HepG2 (cell line): Measurements from ENCODE around the gene HMGCS2. TPM values are rescaled to one million over a fixed set of nuclear protein-coding genes. Genes with fewer than 3 reads are reported as not detected.

Experiments
- CTCF ChIP-seq: sonication (generic); formaldehyde crosslinking; IDR thresholded peaks from 2 replicates; pipeline ENCODE4 v1.5.0; 2020; ENCODE audit warnings: mild to moderate bottlenecking, missing genetic modification reagents, moderate library complexity
- HOXD1 ChIP-seq: sonication (generic); formaldehyde crosslinking; IDR thresholded peaks from 2 replicates; pipeline ENCODE4 v1.5.0; 2020; ENCODE audit warnings: missing genetic modification reagents
- MTA3 ChIP-seq: sonication (generic); formaldehyde crosslinking; IDR thresholded peaks from 2 replicates; pipeline ENCODE4 v1.4.0; 2020; ENCODE audit warnings: missing genetic modification reagents
- NFYB ChIP-seq: sonication (generic); formaldehyde crosslinking; IDR thresholded peaks from 2 replicates; pipeline ENCODE4 v1.4.0; 2020; ENCODE audit warnings: missing genetic modification reagents
- PAF1 ChIP-seq: IDR thresholded peaks from 2 replicates; pipeline ENCODE4 v1.6.1; 2016; ENCODE audit warnings: missing genetic modification reagents, missing compliant biosample characterization
- RFX3 ChIP-seq: IDR thresholded peaks from 2 replicates; pipeline ENCODE4 v1.6.1; 2016; ENCODE audit warnings: missing biosample characterization, missing genetic modification reagents
- SIN3A ChIP-seq: IDR thresholded peaks from 2 replicates; pipeline ENCODE4 v1.6.1; 2011; ENCODE audit warnings: low read depth, mild to moderate bottlenecking, control low read depth, low read length, borderline replicate concordance
- SSRP1 ChIP-seq: IDR thresholded peaks from 2 replicates; pipeline ENCODE4 v1.6.1; 2016; ENCODE audit warnings: control low read depth
- TFDP1 ChIP-seq: IDR thresholded peaks from 2 replicates; pipeline ENCODE4 v1.6.1; 2016; ENCODE audit warnings: missing compliant biosample characterization, missing genetic modification reagents, borderline replicate concordance
- ZNF138 ChIP-seq: sonication (generic); formaldehyde crosslinking; IDR thresholded peaks from 2 replicates; pipeline ENCODE4 v1.5.0; 2020; ENCODE audit warnings: mild to moderate bottlenecking, low read depth, missing genetic modification reagents
- ZNF556 ChIP-seq: sonication (generic); formaldehyde crosslinking; IDR thresholded peaks from 2 replicates; pipeline ENCODE4 v1.4.0; 2020; ENCODE audit warnings: mild to moderate bottlenecking, missing genetic modification reagents, borderline replicate concordance
- ZNF564 ChIP-seq: sonication (generic); formaldehyde crosslinking; IDR thresholded peaks from 2 replicates; pipeline ENCODE4 v1.8.1; 2023; ENCODE audit warnings: mild to moderate bottlenecking, missing genetic modification reagents
- ZNF678 ChIP-seq: sonication (generic); formaldehyde crosslinking; IDR thresholded peaks from 2 replicates; pipeline ENCODE4 v1.4.0; 2020; ENCODE audit warnings: mild to moderate bottlenecking, missing genetic modification reagents
- ZNF75D ChIP-seq: sonication (generic); formaldehyde crosslinking; IDR thresholded peaks from 2 replicates; pipeline ENCODE4 v1.8.1; 2023; ENCODE audit warnings: missing genetic modification reagents, mild to moderate bottlenecking, borderline replicate concordance
- polyA plus RNA-seq, 8 experiments: library from polyadenylated mRNA; depleted of rRNA in 3 of 8; stranded (reverse) in 7 of 8; unstranded in 1 of 8; fragments of >200 nt; fragmentation: Illumina TruSeq in 4 of 8; extraction: Trizol in 4 of 8; gene quantifications; 2 replicates each; pipeline versions ENCODE4 v1.2.1 to v1.2.3, GENCODE V29; 2011 to 2016; ENCODE audit warnings: low read depth in 4 of 8, missing spikeins in 1 of 8, mixed read lengths in 1 of 8; ENCODE audit not compliant: insufficient read depth in 1 of 8
- total RNA-seq, 5 experiments: library from RNA; depleted of rRNA; stranded (reverse); fragments of >200 nt; fragmentation: Illumina TruSeq; extraction: Trizol; gene quantifications; 2 replicates each; pipeline ENCODE4 v1.2.3, GENCODE V29; 2016; ENCODE audit warnings: low read depth in 1 of 5
- TF ChIP-seq, protein P1 (sequence below): IDR thresholded peaks from 2 replicates; pipeline ENCODE4 v1.6.1; 2016; ENCODE audit warnings: control low read depth
- TF ChIP-seq, protein P2 (sequence below): sonication (generic); formaldehyde crosslinking; IDR thresholded peaks from 2 replicates; pipeline ENCODE4 v1.5.0; 2020; ENCODE audit warnings: missing genetic modification reagents
- TF ChIP-seq, protein P3 (sequence below): sonication (generic); formaldehyde crosslinking; conservative IDR thresholded peaks from 2 replicates; pipeline ENCODE4 v1.8.0; 2022; ENCODE audit warnings: low read depth, missing genetic modification reagents
- TF ChIP-seq, protein P4 (sequence below): sonication (generic); formaldehyde crosslinking; IDR thresholded peaks from 2 replicates; pipeline ENCODE4 v1.4.0; 2020; ENCODE audit warnings: low read depth, missing genetic modification reagents

Gene HMGCS2
- total and polyA plus RNA-seq, 2 of the 13 experiments (the other 11 are each of a cell fraction or from before 2014, with no cell fraction given): 0.44 to 1.5 TPM

GRCh38 chr1:119724611-119725218 is 44.0 kb downstream of the HMGCS2 start (continued):
- TF ChIP-seq TFDP1 (CRISPR knock-in tag) (peak; percentile 65; the same call in 1 of the 2 replicates), ZNF138 (no peak), PAF1 (CRISPR knock-in tag) (no peak), CTCF (CRISPR knock-in tag) (0 out of 2 replicates have a peak, but pooled peaks have one; percentile 28), RFX3 (CRISPR knock-in tag) (no peak), HOXD1 (CRISPR knock-in tag) (no peak), SSRP1 (CRISPR knock-in tag) (peak; percentile 36; the same call in 1 of the 2 replicates), ZNF678 (CRISPR knock-in tag) (no peak), SIN3A (no peak), ZNF556 (CRISPR knock-in tag) (no peak; the same call in 1 of the 2 replicates), NFYB (no peak; the same call in 1 of the 2 replicates), MTA3 (no peak), ZNF564 (0 out of 2 replicates have a peak, but pooled peaks have one; percentile 20), ZNF75D (CRISPR knock-in tag) (no peak)
- TF ChIP-seq, protein P1, sequence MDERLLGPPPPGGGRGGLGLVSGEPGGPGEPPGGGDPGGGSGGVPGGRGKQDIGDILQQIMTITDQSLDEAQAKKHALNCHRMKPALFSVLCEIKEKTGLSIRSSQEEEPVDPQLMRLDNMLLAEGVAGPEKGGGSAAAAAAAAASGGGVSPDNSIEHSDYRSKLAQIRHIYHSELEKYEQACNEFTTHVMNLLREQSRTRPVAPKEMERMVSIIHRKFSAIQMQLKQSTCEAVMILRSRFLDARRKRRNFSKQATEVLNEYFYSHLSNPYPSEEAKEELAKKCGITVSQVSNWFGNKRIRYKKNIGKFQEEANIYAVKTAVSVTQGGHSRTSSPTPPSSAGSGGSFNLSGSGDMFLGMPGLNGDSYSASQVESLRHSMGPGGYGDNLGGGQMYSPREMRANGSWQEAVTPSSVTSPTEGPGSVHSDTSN (CRISPR knock-in tag): no peak
- TF ChIP-seq, protein P2, sequence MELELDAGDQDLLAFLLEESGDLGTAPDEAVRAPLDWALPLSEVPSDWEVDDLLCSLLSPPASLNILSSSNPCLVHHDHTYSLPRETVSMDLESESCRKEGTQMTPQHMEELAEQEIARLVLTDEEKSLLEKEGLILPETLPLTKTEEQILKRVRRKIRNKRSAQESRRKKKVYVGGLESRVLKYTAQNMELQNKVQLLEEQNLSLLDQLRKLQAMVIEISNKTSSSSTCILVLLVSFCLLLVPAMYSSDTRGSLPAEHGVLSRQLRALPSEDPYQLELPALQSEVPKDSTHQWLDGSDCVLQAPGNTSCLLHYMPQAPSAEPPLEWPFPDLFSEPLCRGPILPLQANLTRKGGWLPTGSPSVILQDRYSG (CRISPR knock-in tag): no peak
- TF ChIP-seq, protein P3, sequence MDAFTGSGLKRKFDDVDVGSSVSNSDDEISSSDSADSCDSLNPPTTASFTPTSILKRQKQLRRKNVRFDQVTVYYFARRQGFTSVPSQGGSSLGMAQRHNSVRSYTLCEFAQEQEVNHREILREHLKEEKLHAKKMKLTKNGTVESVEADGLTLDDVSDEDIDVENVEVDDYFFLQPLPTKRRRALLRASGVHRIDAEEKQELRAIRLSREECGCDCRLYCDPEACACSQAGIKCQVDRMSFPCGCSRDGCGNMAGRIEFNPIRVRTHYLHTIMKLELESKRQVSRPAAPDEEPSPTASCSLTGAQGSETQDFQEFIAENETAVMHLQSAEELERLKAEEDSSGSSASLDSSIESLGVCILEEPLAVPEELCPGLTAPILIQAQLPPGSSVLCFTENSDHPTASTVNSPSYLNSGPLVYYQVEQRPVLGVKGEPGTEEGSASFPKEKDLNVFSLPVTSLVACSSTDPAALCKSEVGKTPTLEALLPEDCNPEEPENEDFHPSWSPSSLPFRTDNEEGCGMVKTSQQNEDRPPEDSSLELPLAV (CRISPR knock-in tag): no peak
- TF ChIP-seq, protein P4, sequence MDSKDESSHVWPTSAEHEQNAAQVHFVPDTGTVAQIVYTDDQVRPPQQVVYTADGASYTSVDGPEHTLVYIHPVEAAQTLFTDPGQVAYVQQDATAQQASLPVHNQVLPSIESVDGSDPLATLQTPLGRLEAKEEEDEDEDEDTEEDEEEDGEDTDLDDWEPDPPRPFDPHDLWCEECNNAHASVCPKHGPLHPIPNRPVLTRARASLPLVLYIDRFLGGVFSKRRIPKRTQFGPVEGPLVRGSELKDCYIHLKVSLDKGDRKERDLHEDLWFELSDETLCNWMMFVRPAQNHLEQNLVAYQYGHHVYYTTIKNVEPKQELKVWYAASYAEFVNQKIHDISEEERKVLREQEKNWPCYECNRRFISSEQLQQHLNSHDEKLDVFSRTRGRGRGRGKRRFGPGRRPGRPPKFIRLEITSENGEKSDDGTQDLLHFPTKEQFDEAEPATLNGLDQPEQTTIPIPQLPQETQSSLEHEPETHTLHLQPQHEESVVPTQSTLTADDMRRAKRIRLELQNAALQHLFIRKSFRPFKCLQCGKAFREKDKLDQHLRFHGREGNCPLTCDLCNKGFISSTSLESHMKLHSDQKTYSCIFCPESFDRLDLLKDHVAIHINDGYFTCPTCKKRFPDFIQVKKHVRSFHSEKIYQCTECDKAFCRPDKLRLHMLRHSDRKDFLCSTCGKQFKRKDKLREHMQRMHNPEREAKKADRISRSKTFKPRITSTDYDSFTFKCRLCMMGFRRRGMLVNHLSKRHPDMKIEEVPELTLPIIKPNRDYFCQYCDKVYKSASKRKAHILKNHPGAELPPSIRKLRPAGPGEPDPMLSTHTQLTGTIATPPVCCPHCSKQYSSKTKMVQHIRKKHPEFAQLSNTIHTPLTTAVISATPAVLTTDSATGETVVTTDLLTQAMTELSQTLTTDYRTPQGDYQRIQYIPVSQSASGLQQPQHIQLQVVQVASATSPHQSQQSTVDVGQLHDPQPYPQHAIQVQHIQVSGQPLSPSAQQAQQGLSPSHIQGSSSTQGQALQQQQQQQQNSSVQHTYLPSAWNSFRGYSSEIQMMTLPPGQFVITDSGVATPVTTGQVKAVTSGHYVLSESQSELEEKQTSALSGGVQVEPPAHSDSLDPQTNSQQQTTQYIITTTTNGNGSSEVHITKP (CRISPR knock-in tag): peak; percentile 54; the same call in 1 of the 2 replicates
